AG04449 (cell line): ENCODE data around the gene LIPF.

Experiments used
- CTCF ChIA-PET: fragments of 350-600 bp; formaldehyde crosslinking; extraction: SDS; loops from one replicate; lab custom pipeline; 2021; ENCODE audit warnings: antibody characterized with exemption; lab: Yijun Ruan, JAX
- POLR2A ChIA-PET: fragments of 400-600, 350-600 bp; formaldehyde crosslinking; extraction: SDS; loops from one replicate; lab custom pipeline; 2020; ENCODE audit warnings: antibody characterized with exemption, inconsistent platforms; lab: Yijun Ruan, JAX
- DNase-seq: peaks from one replicate; pipeline ENCODE4 v3.0.0-alpha.2; 2010; ENCODE audit warnings: low read depth, low spot score
- H3K4me3 ChIP-seq: 2 replicates; pipeline ENCODE4 v1.5.1; 2011; ENCODE audit warnings: low read depth, mild to moderate bottlenecking, control low read depth, low read length
- CTCF ChIP-seq: IDR thresholded peaks from one replicate; pipeline ENCODE4 v1.5.1; 2011; ENCODE audit warnings: mild to moderate bottlenecking, moderate library complexity, low read length, control low read depth, inconsistent platforms; ENCODE audit not compliant: insufficient read depth; ENCODE audit errors: missing control alignments

LIPF gene

GRCh38 chr10:88651101-88651551 is 13.1 kb upstream of the LIPF start:
- peak; percentile 71 for DNase-seq
- TF ChIP-seq CTCF: no peak
- ChIA-PET POLR2A (interaction anchor here (1.6 kb wide), 1 partner anchor 94 kb away, joined by 3 read pairs; no protein-coding TSS in a partner anchor), CTCF (interaction anchor here (0.8 to 2.5 kb wide), 2 partner anchors 37 to 68 kb away, joined by 3 to 7 read pairs; partner anchors contain the start of gene RNLS)
- no peak overlapping the region for H3K4me3 ChIP-seq

GRCh38 chr10:88652616-88653015 is 11.6 kb upstream of the LIPF start:
- ChIA-PET POLR2A (interaction anchor here (1.6 kb wide), 1 partner anchor 95 kb away, joined by 3 read pairs; no protein-coding TSS in a partner anchor), CTCF (interaction anchor here (1.0 to 1.1 kb wide), 2 partner anchors 8 to 280 kb away, joined by 3 read pairs; no protein-coding TSS in a partner anchor)
- no peak for DNase-seq
- no peak overlapping the region for H3K4me3 ChIP-seq
- TF ChIP-seq CTCF: no peak

GRCh38 chr10:88657901-88658300 is 6.3 kb upstream of the LIPF start:
- ChIA-PET POLR2A (no interaction called here), CTCF (interaction anchor here (1.2 kb wide), 1 partner anchor 75 kb away, joined by 4 read pairs; the partner anchor contains the start of gene RNLS)
- TF ChIP-seq CTCF: no peak
- H3K4me3 ChIP-seq: no peak overlapping the region
- DNase-seq: no peak

- DNase-seq: no peak
- TF ChIP-seq CTCF: no peak
- ChIA-PET POLR2A (interaction anchor here (0.7 kb wide), 1 partner anchor 413 kb away, joined by 4 read pairs; no protein-coding TSS in a partner anchor), CTCF (interaction anchor here (1.2 to 1.4 kb wide), 3 partner anchors 8 to 178 kb away, joined by 3 to 7 read pairs (median 3); no protein-coding TSS in a partner anchor)
- no peak overlapping the region for H3K4me3 ChIP-seq
Measured at GRCh38 chr10:88659725-88660597, 4.3 kb upstream of the LIPF start.

GRCh38 chr10:88660598-88660884 is 3.7 kb upstream of the LIPF start:
- POLR2A ChIA-PET: interaction anchor here (0.7 kb wide), 1 partner anchor 414 kb away, joined by 4 read pairs; no protein-coding TSS in a partner anchor
- DNase-seq: no peak
- H3K4me3 ChIP-seq: no peak overlapping the region
- CTCF ChIA-PET: interaction anchor here (1.2 to 1.4 kb wide), 3 partner anchors 8 to 177 kb away, joined by 3 to 7 read pairs (median 3); no protein-coding TSS in a partner anchor
- TF ChIP-seq CTCF: no peak

- CTCF ChIA-PET: interaction anchor here (1.0 to 1.4 kb wide), 4 partner anchors 9 to 176 kb away, joined by 3 to 6 read pairs (median 4); no protein-coding TSS in a partner anchor
- no peak for TF ChIP-seq CTCF
- H3K4me3 ChIP-seq: no peak overlapping the region
- no peak for DNase-seq
- POLR2A ChIA-PET: no interaction called here
Measured at GRCh38 chr10:88661018-88661417, 3.2 kb upstream of the LIPF start.
